HEK293 (cell line): ENCODE measurements around the gene SLC44A1.

Experiments used
- CTCF ChIA-PET: fragments of 350-600 bp; formaldehyde crosslinking; extraction: SDS; loops from one replicate; lab custom pipeline; 2021; ENCODE audit warnings: antibody characterized with exemption; lab: Yijun Ruan, JAX
- POLR2A ChIA-PET: fragments of 300-600 bp; formaldehyde crosslinking; extraction: SDS; loops from one replicate; lab custom pipeline; 2020; ENCODE audit warnings: antibody characterized with exemption, inconsistent platforms; lab: Yijun Ruan, JAX
- H3K27ac ChIP-seq: fragments of 200-500 bp; sonication (Bioruptor generic); 2 replicates; pipeline ENCODE4 v1.5.1; 2014; ENCODE audit warnings: low read depth, low read length, control low read depth, inconsistent platforms; ENCODE audit errors: extremely low read depth
- H3K36me3 ChIP-seq, 2 experiments: fragments of 200-500 bp in 1 of 2; sonication (Bioruptor generic) in 1 of 2; 1 replicate in 1 of 2; 2 replicates in 1 of 2; pipeline ENCODE4 v1.5.1; 2014 to 2017; ENCODE audit warnings: inconsistent platforms in 2 of 2, low read length in 2 of 2; ENCODE audit not compliant: control insufficient read depth in 2 of 2, insufficient read depth in 1 of 2
- H3K4me1 ChIP-seq: fragments of 200-500 bp; sonication (Bioruptor generic); 2 replicates; pipeline ENCODE4 v1.5.1; 2014; ENCODE audit warnings: mild to moderate bottlenecking, low read length, inconsistent platforms; ENCODE audit not compliant: control insufficient read depth, insufficient read depth
- H3K4me3 ChIP-seq: 2 replicates; pipeline ENCODE4 v1.5.1; 2011; ENCODE audit warnings: low read depth, mild to moderate bottlenecking, control low read depth, low read length, moderate library complexity
- H3K9me3 ChIP-seq: fragments of 200-500 bp; sonication (Bioruptor generic); 2 replicates; pipeline ENCODE4 v1.5.1; 2014; ENCODE audit warnings: low read depth, low read length, inconsistent platforms; ENCODE audit not compliant: control insufficient read depth, insufficient read depth
- KLF7 ChIP-seq: fragments of 450-650 bp; formaldehyde crosslinking; IDR thresholded peaks from 2 replicates; pipeline ENCODE4 v1.5.1; 2016; ENCODE audit warnings: missing biosample characterization, missing genetic modification characterization, borderline replicate concordance
- PBX3 ChIP-seq: sonication (generic); formaldehyde crosslinking; IDR thresholded peaks from 2 replicates; pipeline ENCODE4 v1.8.1; 2022; ENCODE audit warnings: mild to moderate bottlenecking, moderate library complexity, missing genetic modification reagents
- SETDB1 ChIP-seq: IDR thresholded peaks from one replicate; pipeline ENCODE4 v1.6.1; 2017; ENCODE audit warnings: mild to moderate bottlenecking, low read length, moderate library complexity, mixed read lengths; ENCODE audit not compliant: insufficient read length
- ZFP3 ChIP-seq: fragments of 450-650 bp; formaldehyde crosslinking; IDR thresholded peaks from 2 replicates; pipeline ENCODE4 v1.5.1; 2016; ENCODE audit warnings: low read depth, missing biosample characterization, missing genetic modification characterization
- ZFP69B ChIP-seq: fragments of 450-650 bp; formaldehyde crosslinking; IDR thresholded peaks from 2 replicates; pipeline ENCODE4 v1.5.1; 2016; ENCODE audit warnings: missing biosample characterization, missing genetic modification characterization
- ZNF280D ChIP-seq: fragments of 450-650 bp; formaldehyde crosslinking; IDR thresholded peaks from 2 replicates; pipeline ENCODE4 v1.5.1; 2016; ENCODE audit warnings: missing biosample characterization, missing genetic modification characterization
- ZNF341 ChIP-seq: fragments of 450-650 bp; formaldehyde crosslinking; IDR thresholded peaks from 2 replicates; pipeline ENCODE4; 2016; ENCODE audit warnings: low read depth, missing biosample characterization, missing genetic modification characterization
- ZNF561 ChIP-seq: fragments of 450-650 bp; IDR thresholded peaks from 2 replicates; pipeline ENCODE4 v1.5.1; 2018; ENCODE audit warnings: missing biosample characterization, missing genetic modification characterization, borderline replicate concordance
- ZNF585B ChIP-seq: fragments of 450-650 bp; formaldehyde crosslinking; IDR thresholded peaks from 2 replicates; pipeline ENCODE4 v1.5.1; 2016; ENCODE audit warnings: missing biosample characterization, missing genetic modification characterization
- ZNF843 ChIP-seq: fragments of 450-650 bp; formaldehyde crosslinking; IDR thresholded peaks from 2 replicates; pipeline ENCODE4 v1.5.1; 2016; ENCODE audit warnings: missing biosample characterization, missing genetic modification characterization
- TF ChIP-seq, protein P1 (sequence below): fragments of 450-650 bp; formaldehyde crosslinking; IDR thresholded peaks from 2 replicates; pipeline ENCODE4 v1.5.1; 2017; ENCODE audit warnings: missing biosample characterization, missing genetic modification characterization
- TF ChIP-seq, protein P2 (sequence below): fragments of 450-650 bp; formaldehyde crosslinking; IDR thresholded peaks from 2 replicates; pipeline ENCODE4 v1.5.1; 2016; ENCODE audit warnings: missing biosample characterization, missing genetic modification characterization
- TF ChIP-seq, protein P3 (sequence below): fragments of 450-650 bp; formaldehyde crosslinking; IDR thresholded peaks from 2 replicates; pipeline ENCODE4 v1.5.0; 2017; ENCODE audit warnings: missing biosample characterization, missing genetic modification characterization, borderline replicate concordance
- TF ChIP-seq, protein P4 (sequence below): fragments of 450-650 bp; formaldehyde crosslinking; IDR thresholded peaks from 2 replicates; pipeline ENCODE4 v1.5.1; 2016; ENCODE audit warnings: missing biosample characterization, missing genetic modification characterization
- TF ChIP-seq, protein P5 (sequence below): IDR thresholded peaks from 2 replicates; pipeline ENCODE4 v1.6.1; 2011; ENCODE audit warnings: mild to moderate bottlenecking, low read depth, low read length, borderline replicate concordance

Gene SLC44A1

DNA sequence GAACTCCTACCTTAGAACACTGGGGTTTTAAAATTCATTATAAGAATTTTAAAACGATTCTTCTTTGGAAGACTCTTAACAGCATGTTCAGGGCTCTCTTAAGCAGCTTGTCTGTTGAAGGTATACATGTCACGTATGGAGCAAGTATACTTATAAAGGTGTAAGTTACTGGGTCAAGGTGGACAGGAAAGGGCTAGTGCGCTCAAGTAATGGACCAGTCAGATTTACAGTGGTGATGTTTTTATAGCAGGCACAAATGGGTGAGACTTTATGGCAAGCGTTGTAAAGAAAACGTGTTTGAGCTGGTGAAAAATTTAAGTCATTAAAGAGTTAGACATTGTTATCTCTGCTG, 7.9 kb downstream of the SLC44A1 start:
- Histone ChIP-seq H3K27ac (no peak overlapping the region), H3K36me3 (no peaks in the 10 kb centered on the region), H3K9me3 (no peaks in the 10 kb centered on the region), H3K4me3 (no peak overlapping the region), H3K4me1 (peaks cover 15% of the 10 kb centered on the region)
- ChIA-PET POLR2A (interaction anchor here (1.3 to 3.2 kb wide), 2 partner anchors 8 to 117 kb away, joined by 4 to 16 read pairs; partner anchors contain the start of gene SLC44A1), CTCF (no interaction called here)
- TF ChIP-seq, protein P1, sequence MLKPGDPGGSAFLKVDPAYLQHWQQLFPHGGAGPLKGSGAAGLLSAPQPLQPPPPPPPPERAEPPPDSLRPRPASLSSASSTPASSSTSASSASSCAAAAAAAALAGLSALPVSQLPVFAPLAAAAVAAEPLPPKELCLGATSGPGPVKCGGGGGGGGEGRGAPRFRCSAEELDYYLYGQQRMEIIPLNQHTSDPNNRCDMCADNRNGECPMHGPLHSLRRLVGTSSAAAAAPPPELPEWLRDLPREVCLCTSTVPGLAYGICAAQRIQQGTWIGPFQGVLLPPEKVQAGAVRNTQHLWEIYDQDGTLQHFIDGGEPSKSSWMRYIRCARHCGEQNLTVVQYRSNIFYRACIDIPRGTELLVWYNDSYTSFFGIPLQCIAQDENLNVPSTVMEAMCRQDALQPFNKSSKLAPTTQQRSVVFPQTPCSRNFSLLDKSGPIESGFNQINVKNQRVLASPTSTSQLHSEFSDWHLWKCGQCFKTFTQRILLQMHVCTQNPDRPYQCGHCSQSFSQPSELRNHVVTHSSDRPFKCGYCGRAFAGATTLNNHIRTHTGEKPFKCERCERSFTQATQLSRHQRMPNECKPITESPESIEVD (tag by site-specific recombination), result peak; percentile 63
- TF ChIP-seq KLF7, result no peak

- H3K4me3 ChIP-seq, result no peak overlapping the region
- TF ChIP-seq, protein P2, sequence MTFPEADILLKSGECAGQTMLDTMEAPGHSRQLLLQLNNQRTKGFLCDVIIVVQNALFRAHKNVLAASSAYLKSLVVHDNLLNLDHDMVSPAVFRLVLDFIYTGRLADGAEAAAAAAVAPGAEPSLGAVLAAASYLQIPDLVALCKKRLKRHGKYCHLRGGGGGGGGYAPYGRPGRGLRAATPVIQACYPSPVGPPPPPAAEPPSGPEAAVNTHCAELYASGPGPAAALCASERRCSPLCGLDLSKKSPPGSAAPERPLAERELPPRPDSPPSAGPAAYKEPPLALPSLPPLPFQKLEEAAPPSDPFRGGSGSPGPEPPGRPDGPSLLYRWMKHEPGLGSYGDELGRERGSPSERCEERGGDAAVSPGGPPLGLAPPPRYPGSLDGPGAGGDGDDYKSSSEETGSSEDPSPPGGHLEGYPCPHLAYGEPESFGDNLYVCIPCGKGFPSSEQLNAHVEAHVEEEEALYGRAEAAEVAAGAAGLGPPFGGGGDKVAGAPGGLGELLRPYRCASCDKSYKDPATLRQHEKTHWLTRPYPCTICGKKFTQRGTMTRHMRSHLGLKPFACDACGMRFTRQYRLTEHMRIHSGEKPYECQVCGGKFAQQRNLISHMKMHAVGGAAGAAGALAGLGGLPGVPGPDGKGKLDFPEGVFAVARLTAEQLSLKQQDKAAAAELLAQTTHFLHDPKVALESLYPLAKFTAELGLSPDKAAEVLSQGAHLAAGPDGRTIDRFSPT (tag by site-specific recombination), result no peak
- H3K9me3 ChIP-seq, result no peaks in the 10 kb centered on the region
- POLR2A ChIA-PET, result interaction anchor here (1.1 to 3.2 kb wide), 2 partner anchors 9 to 193 kb away, joined by 3 to 16 read pairs; partner anchors contain the start of gene SLC44A1
- H3K4me1 ChIP-seq, result peaks cover 6% of the 10 kb centered on the region
- CTCF ChIA-PET, result interaction anchor here (0.6 to 1.4 kb wide), 2 partner anchors 9 to 911 kb away, joined by 3 to 4 read pairs; no protein-coding TSS in a partner anchor
- H3K27ac ChIP-seq, result no peak overlapping the region
- H3K36me3 ChIP-seq, result no peaks in the 10 kb centered on the region
Observed at GRCh38 chr9:105254226-105254625, 9.8 kb downstream of the SLC44A1 start.

DNA sequence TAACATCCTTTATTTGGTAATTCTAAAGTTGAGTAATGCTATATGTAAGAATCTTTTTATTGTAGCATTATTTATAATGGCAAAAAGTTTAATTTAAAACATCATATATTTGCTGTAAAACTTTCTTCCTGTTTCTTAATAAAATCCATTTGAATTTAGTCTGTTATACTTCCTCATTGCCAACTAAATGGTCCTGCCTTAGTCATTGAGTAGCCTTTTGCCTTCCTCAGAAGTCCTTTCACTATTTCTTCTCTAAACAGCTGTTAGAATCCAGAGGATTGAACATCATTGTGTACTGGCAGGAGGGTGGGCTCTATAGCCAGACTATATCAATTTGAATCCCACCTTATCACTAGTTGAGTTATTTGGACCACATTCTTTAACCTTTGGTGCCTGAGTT, 11.0 kb downstream of the SLC44A1 start:
- H3K4me1 ChIP-seq, result peaks cover 12% of the 10 kb centered on the region
- CTCF ChIA-PET, result interaction anchor here (0.9 kb wide), 1 partner anchor 9 kb away, joined by 3 read pairs; no protein-coding TSS in a partner anchor

More for the DNA sequence above, 11.0 kb downstream of the SLC44A1 start:
- Histone ChIP-seq H3K36me3 (no peaks in the 10 kb centered on the region), H3K9me3 (no peaks in the 10 kb centered on the region), H3K4me3 (no peak overlapping the region), H3K27ac (no peak overlapping the region)
- TF ChIP-seq, protein P3, sequence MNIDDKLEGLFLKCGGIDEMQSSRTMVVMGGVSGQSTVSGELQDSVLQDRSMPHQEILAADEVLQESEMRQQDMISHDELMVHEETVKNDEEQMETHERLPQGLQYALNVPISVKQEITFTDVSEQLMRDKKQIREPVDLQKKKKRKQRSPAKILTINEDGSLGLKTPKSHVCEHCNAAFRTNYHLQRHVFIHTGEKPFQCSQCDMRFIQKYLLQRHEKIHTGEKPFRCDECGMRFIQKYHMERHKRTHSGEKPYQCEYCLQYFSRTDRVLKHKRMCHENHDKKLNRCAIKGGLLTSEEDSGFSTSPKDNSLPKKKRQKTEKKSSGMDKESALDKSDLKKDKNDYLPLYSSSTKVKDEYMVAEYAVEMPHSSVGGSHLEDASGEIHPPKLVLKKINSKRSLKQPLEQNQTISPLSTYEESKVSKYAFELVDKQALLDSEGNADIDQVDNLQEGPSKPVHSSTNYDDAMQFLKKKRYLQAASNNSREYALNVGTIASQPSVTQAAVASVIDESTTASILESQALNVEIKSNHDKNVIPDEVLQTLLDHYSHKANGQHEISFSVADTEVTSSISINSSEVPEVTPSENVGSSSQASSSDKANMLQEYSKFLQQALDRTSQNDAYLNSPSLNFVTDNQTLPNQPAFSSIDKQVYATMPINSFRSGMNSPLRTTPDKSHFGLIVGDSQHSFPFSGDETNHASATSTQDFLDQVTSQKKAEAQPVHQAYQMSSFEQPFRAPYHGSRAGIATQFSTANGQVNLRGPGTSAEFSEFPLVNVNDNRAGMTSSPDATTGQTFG (tag by site-specific recombination), result no peak
- TF ChIP-seq ZNF585B (no peak), ZNF280D (tag by site-specific recombination) (no peak), SETDB1 (no peak), ZNF341 (tag by site-specific recombination) (no peak), ZNF561 (tag by site-specific recombination) (no peak), ZFP3 (tag by site-specific recombination) (no peak), PBX3 (CRISPR knock-in tag) (no peak), ZNF843 (no peak), ZFP69B (tag by site-specific recombination) (no peak)
- TF ChIP-seq, protein P4, sequence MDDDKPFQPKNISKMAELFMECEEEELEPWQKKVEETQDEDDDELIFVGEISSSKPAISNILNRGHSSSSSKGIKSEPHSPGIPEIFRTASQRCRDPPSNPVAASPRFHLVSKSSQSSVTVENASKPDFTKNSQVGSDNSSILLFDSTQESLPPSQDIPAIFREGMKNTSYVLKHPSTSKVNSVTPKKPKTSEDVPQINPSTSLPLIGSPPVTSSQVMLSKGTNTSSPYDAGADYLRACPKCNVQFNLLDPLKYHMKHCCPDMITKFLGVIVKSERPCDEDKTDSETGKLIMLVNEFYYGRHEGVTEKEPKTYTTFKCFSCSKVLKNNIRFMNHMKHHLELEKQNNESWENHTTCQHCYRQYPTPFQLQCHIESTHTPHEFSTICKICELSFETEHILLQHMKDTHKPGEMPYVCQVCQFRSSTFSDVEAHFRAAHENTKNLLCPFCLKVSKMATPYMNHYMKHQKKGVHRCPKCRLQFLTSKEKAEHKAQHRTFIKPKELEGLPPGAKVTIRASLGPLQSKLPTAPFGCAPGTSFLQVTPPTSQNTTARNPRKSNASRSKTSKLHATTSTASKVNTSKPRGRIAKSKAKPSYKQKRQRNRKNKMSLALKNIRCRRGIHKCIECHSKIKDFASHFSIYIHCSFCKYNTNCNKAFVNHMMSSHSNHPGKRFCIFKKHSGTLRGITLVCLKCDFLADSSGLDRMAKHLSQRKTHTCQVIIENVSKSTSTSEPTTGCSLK (tag by site-specific recombination), result no peak
- TF ChIP-seq, protein P5, sequence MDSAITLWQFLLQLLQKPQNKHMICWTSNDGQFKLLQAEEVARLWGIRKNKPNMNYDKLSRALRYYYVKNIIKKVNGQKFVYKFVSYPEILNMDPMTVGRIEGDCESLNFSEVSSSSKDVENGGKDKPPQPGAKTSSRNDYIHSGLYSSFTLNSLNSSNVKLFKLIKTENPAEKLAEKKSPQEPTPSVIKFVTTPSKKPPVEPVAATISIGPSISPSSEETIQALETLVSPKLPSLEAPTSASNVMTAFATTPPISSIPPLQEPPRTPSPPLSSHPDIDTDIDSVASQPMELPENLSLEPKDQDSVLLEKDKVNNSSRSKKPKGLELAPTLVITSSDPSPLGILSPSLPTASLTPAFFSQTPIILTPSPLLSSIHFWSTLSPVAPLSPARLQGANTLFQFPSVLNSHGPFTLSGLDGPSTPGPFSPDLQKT, result no peak
- POLR2A ChIA-PET, result interaction anchor here (3.2 kb wide), 1 partner anchor 11 kb away, joined by 16 read pairs; the partner anchor contains the start of gene SLC44A1
